GM23338 (cell line): ENCODE measurements around the gene A2ML1.

Source experiments
- CTCF ChIP-seq, 2 experiments: fragments of 200-600 bp in 1 of 2; sonication (generic) in 1 of 2; conservative IDR thresholded peaks; 2 replicates each; pipeline versions ENCODE4 v1.5.1 to v1.6.1; 2016 to 2017; ENCODE audit warnings: antibody characterized with exemption in 2 of 2, low read depth in 2 of 2, mild to moderate bottlenecking in 2 of 2, moderate library complexity in 1 of 2
- EZH2 ChIP-seq: fragments of 200-600 bp; sonication (generic); IDR thresholded peaks from one replicate; pipeline ENCODE4 v1.8.0; 2017; ENCODE audit warnings: antibody characterized with exemption, mild to moderate bottlenecking, low read depth; ENCODE audit not compliant: unreplicated experiment
- EZH2phosphoT487 ChIP-seq: fragments of 200-600 bp; sonication (generic); IDR thresholded peaks from one replicate; pipeline ENCODE4 v1.8.1; 2018; ENCODE audit warnings: antibody characterized with exemption; ENCODE audit not compliant: unreplicated experiment
- REST ChIP-seq: IDR thresholded peaks from one replicate; pipeline ENCODE4 v1.6.1; 2018; ENCODE audit warnings: antibody characterized with exemption; ENCODE audit not compliant: unreplicated experiment
- STAT1 ChIP-seq: IDR thresholded peaks from one replicate; pipeline ENCODE4 v1.6.1; 2016; ENCODE audit warnings: antibody characterized with exemption; ENCODE audit not compliant: unreplicated experiment

- TF ChIP-seq CTCF (conservative IDR thresholded peaks at IDR 0.05; ENCODE audit: low read depth in 2 of 2) (no peak; a peak in 1 of 4 replicates), REST (no peak), STAT1 (no peak), EZH2 (no peak), EZH2phosphoT487 (no peak)
Measured at GRCh38 chr12:8813572-8814357, 8.7 kb upstream of the A2ML1 start.
